Measurements from ENCODE around the gene UGT1A9. TPM values are rescaled to one million over a fixed set of nuclear protein-coding genes. Genes with fewer than 3 reads are reported as not detected.

Gene UGT1A9
- total RNA-seq, 6 experiments from 2014 or later, result not detected

- H3K27me3 Mint-ChIP-seq (ENCODE audit: insufficient read depth), result peaks cover 9% of the 10 kb centered on the region; the same call in 1 of the 2 replicates
- DNase-seq, result no peak
- peaks cover 4% of the 10 kb centered on the region; the same call in 1 of the 2 replicates for H3K4me1 Mint-ChIP-seq (ENCODE audit: low read depth)
- peaks cover 8% of the 10 kb centered on the region for H3K9me3 Mint-ChIP-seq
- H3K36me3 Mint-ChIP-seq (ENCODE audit: low read depth), result no peaks in the 10 kb centered on the region
- no peak overlapping the region for H3K4me3 Mint-ChIP-seq
- TF ChIP-seq CTCF (IDR thresholded peaks at IDR 0.05), result no peak
- H3K27ac Mint-ChIP-seq, result no peak overlapping the region
Measured at GRCh38 chr2:233689031-233689430, 17.3 kb downstream of the UGT1A9 start.

GRCh38 chr2:233689501-233689900 is 17.8 kb downstream of the UGT1A9 start:
- TF ChIP-seq CTCF (IDR thresholded peaks at IDR 0.05), result no peak
- Mint-ChIP-seq H3K27me3 (ENCODE audit: insufficient read depth) (peaks cover 9% of the 10 kb centered on the region; the same call in 1 of the 2 replicates), H3K27ac (no peak overlapping the region), H3K36me3 (ENCODE audit: low read depth) (no peaks in the 10 kb centered on the region), H3K9me3 (peaks cover 8% of the 10 kb centered on the region), H3K4me1 (ENCODE audit: low read depth) (peaks cover 4% of the 10 kb centered on the region; the same call in 1 of the 2 replicates), H3K4me3 (no peak overlapping the region)
- DNase-seq, result no peak

GRCh38 chr2:233690444-233690843 is 18.7 kb downstream of the UGT1A9 start:
- no peak for TF ChIP-seq CTCF (IDR thresholded peaks at IDR 0.05)
- no peak for DNase-seq
- Mint-ChIP-seq H3K9me3 (peaks cover 8% of the 10 kb centered on the region), H3K27ac (no peak overlapping the region), H3K36me3 (ENCODE audit: low read depth) (no peaks in the 10 kb centered on the region), H3K27me3 (ENCODE audit: insufficient read depth) (peaks cover 9% of the 10 kb centered on the region; the same call in 1 of the 2 replicates), H3K4me1 (ENCODE audit: low read depth) (peaks cover 4% of the 10 kb centered on the region; the same call in 1 of the 2 replicates), H3K4me3 (no peak overlapping the region)

GRCh38 chr2:233691443-233692433 is 20.0 kb downstream of the UGT1A9 start:
- no peak for DNase-seq
- TF ChIP-seq CTCF (IDR thresholded peaks at IDR 0.05), result no peak
- Mint-ChIP-seq H3K4me1 (ENCODE audit: low read depth) (peaks cover 4% of the 10 kb centered on the region; the same call in 1 of the 2 replicates), H3K27me3 (ENCODE audit: insufficient read depth) (peaks cover 7% of the 10 kb centered on the region; the same call in 1 of the 2 replicates), H3K4me3 (no peak overlapping the region), H3K36me3 (ENCODE audit: low read depth) (no peaks in the 10 kb centered on the region), H3K9me3 (peaks cover 4% of the 10 kb centered on the region), H3K27ac (no peak overlapping the region)

- H3K27me3 Mint-ChIP-seq (ENCODE audit: insufficient read depth), result peaks cover 7% of the 10 kb centered on the region; the same call in 1 of the 2 replicates
- no peak for DNase-seq
- TF ChIP-seq CTCF (IDR thresholded peaks at IDR 0.05), result no peak
- no peak within 1 kb of the TSS for H3K4me3 Mint-ChIP-seq
- H3K36me3 Mint-ChIP-seq (ENCODE audit: low read depth), result no peaks in the 10 kb centered on the region
- no peak within 1 kb of the TSS for H3K27ac Mint-ChIP-seq
- H3K4me1 Mint-ChIP-seq (ENCODE audit: low read depth), result peaks cover 4% of the 10 kb centered on the region; the same call in 1 of the 2 replicates
- peaks cover 4% of the 10 kb centered on the region for H3K9me3 Mint-ChIP-seq
Measured at GRCh38 chr2:233692648-233693047, 20.9 kb downstream of the UGT1A9 start, which contains the start of gene UGT1A6. UGT1A6 (plus strand) TSS chr2:233692890; CDS start chr2:233693005, 115 bp downstream.
